Transverse colon (tissue), 4 donors: ENCODE measurements around the gene HOXB9. TPM values are rescaled to one million over a fixed set of nuclear protein-coding genes. Genes with fewer than 3 reads are reported as not detected.

Source experiments
- DNase-seq: peaks from one replicate; pipeline ENCODE4 v3.0.0-alpha.2; 2019
- H3K27ac ChIP-seq, 4 donors: fragments of 200-600 bp; sonication (generic); 2 replicates each; pipeline ENCODE4 v1.5.1; 2016 to 2018; ENCODE audit warnings: inconsistent platforms in 4 of 4
- H3K27me3 ChIP-seq: fragments of 200-600 bp; sonication (generic); 2 replicates; pipeline ENCODE4 v1.5.1; 2017; ENCODE audit warnings: inconsistent platforms
- H3K36me3 ChIP-seq, 4 donors: fragments of 200-600 bp; sonication (generic); 2 replicates each; pipeline ENCODE4 v1.5.1; 2017 to 2019; ENCODE audit warnings: inconsistent platforms in 4 of 4
- H3K4me1 ChIP-seq, 4 donors: fragments of 200-600 bp; sonication (generic); 2 replicates each; pipeline ENCODE4 v1.5.1; 2017 to 2020; ENCODE audit warnings: inconsistent platforms in 4 of 4
- H3K4me3 ChIP-seq, 4 donors: fragments of 200-600 bp; sonication (generic); 1 replicate in 1 of 4; 2 replicates in 3 of 4; pipeline versions ENCODE4 v1.5.1 to v1.6.1; 2017 to 2019; ENCODE audit warnings: inconsistent platforms in 4 of 4
- H3K9me3 ChIP-seq, 2 donors: fragments of 200-600 bp; sonication (generic); 2 replicates each; pipeline ENCODE4 v1.5.1; 2017 to 2019; ENCODE audit warnings: inconsistent platforms in 2 of 2
- CTCF ChIP-seq, 5 experiments: fragments of 200-600 bp in 3 of 5; fragments of 450-650 bp in 2 of 5; sonication (generic) in 3 of 5; IDR thresholded peaks; 1 replicate in 2 of 5; 2 replicates in 3 of 5; pipeline ENCODE4 v1.5.1; 2016 to 2017; ENCODE audit warnings: antibody characterized with exemption in 5 of 5, inconsistent platforms in 3 of 5, mild to moderate bottlenecking in 2 of 5, moderate library complexity in 1 of 5
- EP300 ChIP-seq: sonication (generic); formaldehyde crosslinking; IDR thresholded peaks from one replicate; pipeline ENCODE4 v1.6.1; 2017; ENCODE audit warnings: antibody characterized with exemption, low read depth
- POLR2A ChIP-seq: fragments of 450-650 bp; IDR thresholded peaks from one replicate; pipeline ENCODE4 v1.6.1; 2016; ENCODE audit warnings: antibody characterized with exemption, mild to moderate bottlenecking, moderate library complexity
- POLR2AphosphoS5 ChIP-seq, 3 donors: sonication (generic); formaldehyde crosslinking; IDR thresholded peaks; one replicate each; pipeline ENCODE4 v1.6.1; 2016; ENCODE audit warnings: antibody characterized with exemption in 3 of 3
- WGBS, 2 donors: methylation state at CpG; one replicate each; pipeline ENCODE4 v1.1.5; 2018; ENCODE audit warnings: low coverage in 1 of 2; 5-methylcytosine and 5-hydroxymethylcytosine counted together
- in situ Hi-C, 4 donors: fragments of 200-750 bp; cut with MboI; loops; one replicate each; pipeline versions ENCODE4 v1.15.0 to v1.15.1; 2017; ENCODE audit warnings: low sequenced_read_pairs in 3 of 4, low pct_ligation_motif_present in 1 of 4, low pct_unique_long_range_greater_than_20kb in 1 of 4
- intact Hi-C: fragments of 100-400 bp; cut with DNase I; formaldehyde crosslinking; loops from one replicate; pipeline ENCODE4 v1.15.1; 2023; ENCODE audit warnings: low total_unique reads
- total RNA-seq, 4 donors: library from RNA; depleted of rRNA; stranded (reverse); fragments of >200 nt; gene quantifications; one replicate each; pipeline ENCODE4 v1.1.0, GENCODE V29; 2016

The HOXB9 gene
- total RNA-seq, 4 donors from 2014 or later = 19.8 to 54.3 (median 29.4) TPM

GRCh38 chr17:48584223-48584741 is 41.9 kb downstream of the HOXB9 start:
- H3K36me3 ChIP-seq = no peaks in the 10 kb centered on the region
- H3K4me1 ChIP-seq = peaks cover 9 to 84% (median 65%) of the 10 kb centered on the region in 4 donors
- peaks cover 9% of the 10 kb centered on the region for H3K27me3 ChIP-seq
- no peak for DNase-seq
- in situ Hi-C loops (no loop called here), intact Hi-C loops (no loop called here)
- H3K27ac ChIP-seq = peak overlapping the region; percentile 89 to 95 (median 92)
- peak overlapping the region in 1 of 4 donors; percentile 64 for H3K4me3 ChIP-seq
- 38 to 41% methylated on average over 2 of the region's 2 CpGs for WGBS, 2 donors
- no peaks in the 10 kb centered on the region for H3K9me3 ChIP-seq
- TF ChIP-seq CTCF (IDR thresholded peaks at IDR 0.05) = no peak
- TF ChIP-seq POLR2AphosphoS5 (IDR thresholded peaks at IDR 0.05) = no peak
- TF ChIP-seq EP300 = no peak
- TF ChIP-seq POLR2A = no peak

DNA sequence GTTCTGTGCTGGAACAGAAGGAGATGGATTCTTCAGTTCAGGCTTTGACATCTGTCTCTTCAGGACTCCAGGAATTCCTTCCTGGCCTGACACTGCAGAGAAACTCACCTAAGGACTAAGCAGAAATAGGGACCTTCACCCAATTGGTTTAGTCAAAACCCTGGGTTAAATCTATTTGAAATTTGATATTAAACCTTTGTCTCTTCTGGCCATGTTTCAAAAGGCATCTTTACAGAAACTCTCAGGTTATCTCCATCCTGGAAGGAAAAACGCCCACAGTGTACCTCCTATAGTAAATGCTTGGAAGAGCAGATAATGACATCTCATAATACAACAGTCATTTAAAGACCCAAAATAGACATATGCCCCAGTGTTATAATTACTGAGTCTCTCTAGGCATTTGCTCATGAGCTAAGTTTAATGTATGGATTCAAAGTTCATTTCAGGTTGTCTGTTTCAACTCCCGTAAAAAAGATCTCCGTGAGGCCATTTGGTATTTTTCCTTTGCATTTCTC is 42.4 kb downstream of the HOXB9 start:
- 53% methylated on average over 3 of the region's 3 CpGs; no CpG with 5 or more reads in 1 of the 2 donors for WGBS, 2 donors
- Histone ChIP-seq H3K9me3 (no peaks in the 10 kb centered on the region), H3K36me3 (no peaks in the 10 kb centered on the region), H3K27me3 (peaks cover 9% of the 10 kb centered on the region), H3K4me1 (peaks cover 9 to 87% (median 70%) of the 10 kb centered on the region in 4 donors), H3K4me3 (no peak overlapping the region), H3K27ac (peak overlapping the region; percentile 89 to 95 (median 92))
- TF ChIP-seq EP300 = no peak
- intact Hi-C loops (no loop called here), in situ Hi-C loops (no loop called here)
- DNase-seq = no peak

GRCh38 chr17:48582750-48583069 is 43.4 kb downstream of the HOXB9 start:
- in situ Hi-C loops = no loop called here
- H3K4me1 ChIP-seq = peaks cover 9 to 85% (median 76%) of the 10 kb centered on the region in 4 donors
- no peaks in the 10 kb centered on the region for H3K36me3 ChIP-seq
- 15 to 43% methylated on average over 5 to 7 of the region's 7 CpGs for WGBS, 2 donors
- no peak for DNase-seq
- no peak for TF ChIP-seq POLR2AphosphoS5 (IDR thresholded peaks at IDR 0.05)
- no peak for TF ChIP-seq EP300
- no peak for TF ChIP-seq CTCF (IDR thresholded peaks at IDR 0.05)
- TF ChIP-seq POLR2A = no peak
- peak overlapping the region; percentile 89 to 95 (median 92) for H3K27ac ChIP-seq
- no peaks in the 10 kb centered on the region for H3K9me3 ChIP-seq
- peak overlapping the region in 2 of 4 donors; percentile 45 to 47 for H3K4me3 ChIP-seq
- H3K27me3 ChIP-seq = peaks cover 9% of the 10 kb centered on the region
- intact Hi-C loops = no loop called here

- WGBS, 2 donors = 13 to 22% methylated on average over 6 to 26 of the region's 26 CpGs
- Histone ChIP-seq H3K4me1 (peaks cover 21 to 89% (median 79%) of the 10 kb centered on the region in 4 donors), H3K27me3 (peaks cover 9% of the 10 kb centered on the region), H3K9me3 (no peaks in the 10 kb centered on the region), H3K27ac (peak overlapping the region; percentile 89 to 95 (median 92)), H3K36me3 (no peaks in the 10 kb centered on the region), H3K4me3 (peak overlapping the region in 3 of 4 donors; percentile 4 to 47 (median 45))
- TF ChIP-seq POLR2A = no peak
- peak in 2 of 3 donors; percentile 21 to 26 for TF ChIP-seq POLR2AphosphoS5 (IDR thresholded peaks at IDR 0.05)
- intact Hi-C loops (loop anchor here (5.0 kb wide), 1 partner anchor 38 kb away; no protein-coding TSS in a partner anchor), in situ Hi-C loops (no loop called here)
- DNase-seq = no peak
These were observed 46.2 kb downstream of the HOXB9 start for GRCh38 chr17:48579760-48580554.

GRCh38 chr17:48579471-48579759 is 46.7 kb downstream of the HOXB9 start:
- Histone ChIP-seq H3K27me3 (peaks cover 9% of the 10 kb centered on the region), H3K27ac (peak overlapping the region; percentile 89 to 95 (median 92)), H3K4me1 (peaks cover 26 to 89% (median 78%) of the 10 kb centered on the region in 4 donors), H3K9me3 (no peaks in the 10 kb centered on the region), H3K36me3 (no peaks in the 10 kb centered on the region), H3K4me3 (peak overlapping the region in 3 of 4 donors; percentile 4 to 47 (median 45))
- intact Hi-C loops (loop anchor here (5.0 kb wide), 1 partner anchor 37 kb away; no protein-coding TSS in a partner anchor), in situ Hi-C loops (no loop called here)
- no peak for DNase-seq
- TF ChIP-seq CTCF (IDR thresholded peaks at IDR 0.05) = no peak
- no peak for TF ChIP-seq POLR2A
- no peak for TF ChIP-seq EP300
- TF ChIP-seq POLR2AphosphoS5 (IDR thresholded peaks at IDR 0.05) = no peak
- 23 to 28% methylated on average over 7 of the region's 7 CpGs for WGBS, 2 donors
